ENCODE measurements around the gene PLXNB1.

- no peak for TF ChIP-seq CTCF (IDR thresholded peaks at IDR 0.05)
- TF ChIP-seq POLR2AphosphoS5 (IDR thresholded peaks at IDR 0.05) = no peak
- TF ChIP-seq POLR2A (IDR thresholded peaks at IDR 0.05) = no peak
Measured at GRCh38 chr3:48398701-48399386, 31.0 kb downstream of the PLXNB1 start.
